Thyroid gland (tissue), 4 donors: ENCODE measurements around the gene NOBOX. TPM values are rescaled to one million over a fixed set of nuclear protein-coding genes. Genes with fewer than 3 reads are reported as not detected.
A peak's percentile ranks its signal among the peaks of the same experiment; 100 is the strongest.

Experiments
- DNase-seq, 2 donors: peaks; one replicate each; pipeline ENCODE4 v3.0.0-alpha.2; 2019
- H3K27ac ChIP-seq, 3 donors: fragments of 200-600 bp; sonication (generic); 1 replicate in 2 of 3; 2 replicates in 1 of 3; pipeline ENCODE4 v1.5.1; 2016 to 2019; ENCODE audit warnings: mild to moderate bottlenecking in 1 of 3, moderate library complexity in 1 of 3
- H3K27me3 ChIP-seq: fragments of 200-600 bp; sonication (generic); one replicate; pipeline ENCODE4 v1.5.1; 2019
- H3K36me3 ChIP-seq, 2 donors: fragments of 200-600 bp; sonication (generic); one replicate each; pipeline ENCODE4 v1.5.1; 2016 to 2019
- H3K4me1 ChIP-seq, 2 donors: fragments of 200-600 bp; sonication (generic); one replicate each; pipeline ENCODE4 v1.5.1; 2017 to 2019
- H3K4me3 ChIP-seq, 3 donors: fragments of 200-600 bp; sonication (generic); replicated peaks in 1 of 3; 1 replicate in 2 of 3; 2 replicates in 1 of 3; pipeline ENCODE4 v1.5.1; 2016; ENCODE audit warnings: mild to moderate bottlenecking in 1 of 3
- H3K9me3 ChIP-seq: fragments of 200-600 bp; sonication (generic); one replicate; pipeline ENCODE4 v1.5.1; 2017
- CTCF ChIP-seq, 6 experiments: fragments of 200-600 bp in 3 of 6; fragments of 450-650 bp in 3 of 6; sonication (generic) in 3 of 6; IDR thresholded peaks; one replicate each; pipeline ENCODE4 v1.5.1; 2016 to 2019; ENCODE audit warnings: antibody characterized with exemption in 6 of 6, mild to moderate bottlenecking in 2 of 6, inconsistent platforms in 1 of 6, moderate library complexity in 1 of 6
- POLR2A ChIP-seq, 2 donors: fragments of 450-650 bp; IDR thresholded peaks; one replicate each; pipeline ENCODE4 v1.6.1; 2017; ENCODE audit warnings: antibody characterized with exemption in 2 of 2, mild to moderate bottlenecking in 2 of 2, moderate library complexity in 1 of 2
- WGBS, 2 donors: methylation state at CpG; one replicate each; pipeline ENCODE4 v1.1.5; 2017; 5-methylcytosine and 5-hydroxymethylcytosine counted together
- intact Hi-C: fragments of 100-400 bp; cut with DNase I; formaldehyde crosslinking; loops from one replicate; pipeline ENCODE4 v1.15.1; 2023
- total RNA-seq, 4 donors: library from RNA; depleted of rRNA; stranded (reverse); fragments of >200 nt; gene quantifications; one replicate each; pipeline ENCODE4 v1.2.3, GENCODE V29; 2016

Gene NOBOX
- total RNA-seq, 4 donors from 2014 or later = not detected

- H3K36me3 ChIP-seq = no peaks in the 10 kb centered on the region
- no peaks in the 10 kb centered on the region for H3K9me3 ChIP-seq
- TF ChIP-seq POLR2A (IDR thresholded peaks at IDR 0.05) = no peak
- TF ChIP-seq CTCF (IDR thresholded peaks at IDR 0.05) = no peak
- no peak overlapping the region for H3K4me3 ChIP-seq
- H3K27ac ChIP-seq = no peak overlapping the region
- no peak for DNase-seq
- no peaks in the 10 kb centered on the region for H3K27me3 ChIP-seq
- WGBS, 2 donors = 89 to 97% methylated on average over 5 of the region's 5 CpGs
- H3K4me1 ChIP-seq = peaks cover 6 to 8% of the 10 kb centered on the region in 2 donors
- intact Hi-C loops = no loop called here
Measured at GRCh38 chr7:144388950-144389349, 14.5 kb downstream of the NOBOX start.

- Histone ChIP-seq H3K4me1 (peaks cover 6 to 12% of the 10 kb centered on the region in 2 donors), H3K27me3 (no peaks in the 10 kb centered on the region), H3K4me3 (no peak overlapping the region), H3K9me3 (no peaks in the 10 kb centered on the region), H3K27ac (no peak overlapping the region), H3K36me3 (no peaks in the 10 kb centered on the region)
- no peak for TF ChIP-seq POLR2A (IDR thresholded peaks at IDR 0.05)
- no peak for TF ChIP-seq CTCF (IDR thresholded peaks at IDR 0.05)
- intact Hi-C loops = no loop called here
- no peak for DNase-seq
Measured at GRCh38 chr7:144386741-144387140, 16.8 kb downstream of the NOBOX start.

GRCh38 chr7:144384555-144385245 lies 18.8 kb downstream of the NOBOX start:
- Histone ChIP-seq H3K27ac (peak overlapping the region in 1 of 3 donors; percentile 14), H3K9me3 (no peaks in the 10 kb centered on the region), H3K4me3 (no peak overlapping the region), H3K36me3 (peaks cover 4 to 7% of the 10 kb centered on the region in 2 donors), H3K27me3 (no peaks in the 10 kb centered on the region), H3K4me1 (peaks cover 6 to 12% of the 10 kb centered on the region in 2 donors)
- intact Hi-C loops = no loop called here
- DNase-seq = peak; percentile 47 to 51
- 46% methylated on average over 12 of the region's 12 CpGs for WGBS, 2 donors
- no peak for TF ChIP-seq CTCF (IDR thresholded peaks at IDR 0.05)
- TF ChIP-seq POLR2A (IDR thresholded peaks at IDR 0.05) = no peak

- WGBS, 2 donors = 55 to 69% methylated on average over 4 of the region's 4 CpGs
- Histone ChIP-seq H3K36me3 (peaks cover 6 to 12% of the 10 kb centered on the region in 2 donors), H3K9me3 (no peaks in the 10 kb centered on the region), H3K4me3 (no peak overlapping the region), H3K27ac (peak overlapping the region in 1 of 3 donors; percentile 14), H3K4me1 (peaks cover 6 to 12% of the 10 kb centered on the region in 2 donors), H3K27me3 (no peaks in the 10 kb centered on the region)
- TF ChIP-seq POLR2A (IDR thresholded peaks at IDR 0.05) (no peak), CTCF (IDR thresholded peaks at IDR 0.05) (no peak)
- peak; percentile 18 to 36 for DNase-seq
- intact Hi-C loops = no loop called here
Measured at GRCh38 chr7:144384071-144384470, 19.4 kb downstream of the NOBOX start.

GRCh38 chr7:144379776-144380384 lies 23.6 kb downstream of the NOBOX start:
- H3K4me3 ChIP-seq = no peak overlapping the region
- WGBS, 2 donors = 95 to 97% methylated on average over 10 to 11 of the region's 11 CpGs
- no peak for DNase-seq
- peaks cover 4 to 12% of the 10 kb centered on the region in 2 donors for H3K4me1 ChIP-seq
- no peak overlapping the region for H3K27ac ChIP-seq
- H3K36me3 ChIP-seq = peaks cover 27 to 30% of the 10 kb centered on the region in 2 donors
- H3K9me3 ChIP-seq = no peaks in the 10 kb centered on the region
- TF ChIP-seq POLR2A (IDR thresholded peaks at IDR 0.05) = no peak
- TF ChIP-seq CTCF (IDR thresholded peaks at IDR 0.05) = no peak
- no peaks in the 10 kb centered on the region for H3K27me3 ChIP-seq
- intact Hi-C loops = no loop called here
